OCI-LY3 (cell line): Measurements from ENCODE around the gene MAGI1.
"Not testable (repeated sequence)": the region's sequence is repeated elsewhere in the genome, so short reads cannot be mapped to it uniquely, and the experiment has no call there.

Experiments used
- H2AFZ ChIP-seq: fragments of 200-600, 300-600 bp; shearing (Covaris generic); 2 replicates; pipeline ENCODE4 v1.6.0; 2014; ENCODE audit warnings: antibody characterized with exemption, low read depth, low read length
- H3K27ac ChIP-seq: fragments of 200-600, 300-600 bp; sonication (generic); 2 replicates; pipeline ENCODE4 v1.5.1; 2014; ENCODE audit warnings: mild to moderate bottlenecking, low read length, moderate library complexity, mixed read lengths
- H3K27me3 ChIP-seq: fragments of 200-600, 300-600 bp; sonication (generic); 2 replicates; pipeline ENCODE4 v1.6.1; 2014; ENCODE audit warnings: low read depth, low read length, mixed read lengths
- H3K36me3 ChIP-seq: fragments of 200-600, 300-600 bp; sonication (generic); replicated peaks from 2 replicates; pipeline ENCODE3; 2014; ENCODE audit warnings: low read depth, low read length, mixed read lengths
- H3K4me1 ChIP-seq: fragments of 300-600, 200-600 bp; sonication (generic); 2 replicates; pipeline ENCODE4 v1.6.1; 2014; ENCODE audit warnings: low read length, mixed read lengths
- H3K4me2 ChIP-seq: fragments of 200-600, 300-600 bp; sonication (generic); 2 replicates; pipeline ENCODE4 v1.6.1; 2014; ENCODE audit warnings: low read length, mixed read lengths
- H3K4me3 ChIP-seq: fragments of 300-600, 200-600 bp; sonication (generic); 2 replicates; pipeline ENCODE4 v1.5.1; 2014; ENCODE audit warnings: antibody characterized with exemption, mild to moderate bottlenecking, low read length, moderate library complexity
- H3K79me2 ChIP-seq: fragments of 300-600, 200-600 bp; shearing (Covaris generic); 2 replicates; pipeline ENCODE4 v1.6.1; 2014; ENCODE audit warnings: mild to moderate bottlenecking, low read length, mixed read lengths
- H3K9ac ChIP-seq: fragments of 300-600, 200-600 bp; shearing (Covaris generic); 2 replicates; pipeline ENCODE4 v1.6.0; 2014; ENCODE audit warnings: mild to moderate bottlenecking, low read length, moderate library complexity
- H3K9me3 ChIP-seq: fragments of 200-600, 300-600 bp; shearing (Covaris generic); 2 replicates; pipeline ENCODE4 v1.6.1; 2014; ENCODE audit warnings: low read length, mixed read lengths; ENCODE audit not compliant: insufficient read depth
- H4K20me1 ChIP-seq: fragments of 200-600, 300-600 bp; sonication (generic); 2 replicates; pipeline ENCODE4 v1.6.1; 2016; ENCODE audit warnings: low read length, mixed read lengths; ENCODE audit not compliant: insufficient read depth
- EZH2phosphoT487 ChIP-seq: fragments of 200-600 bp; shearing (Covaris generic); IDR thresholded peaks from 2 replicates; pipeline ENCODE4 v1.6.1; 2018; ENCODE audit warnings: antibody characterized with exemption, mixed run types, low read depth
- TF ChIP-seq, protein P1 (sequence below): fragments of 200-600, 300-600 bp; sonication (generic); IDR thresholded peaks from 2 replicates; pipeline ENCODE4 v1.5.1; 2014; ENCODE audit warnings: antibody characterized with exemption, low read length, low read depth

The MAGI1 gene

GRCh38 chr3:66047311-66048050 lies 8.8 kb upstream of the MAGI1 start:
- Histone ChIP-seq H3K36me3 (no peaks in the 10 kb centered on the region), H3K9ac (no peak overlapping the region), H3K27me3 (no peaks in the 10 kb centered on the region; the same call in 1 of the 2 replicates), H3K79me2 (no peaks in the 10 kb centered on the region), H3K9me3 (no peaks in the 10 kb centered on the region), H3K27ac (no peak overlapping the region), H3K4me2 (no peak overlapping the region), H4K20me1 (no peaks in the 10 kb centered on the region), H2AFZ (no peak overlapping the region), H3K4me3 (no peak overlapping the region), H3K4me1 (no peaks in the 10 kb centered on the region)
- TF ChIP-seq, protein P1, sequence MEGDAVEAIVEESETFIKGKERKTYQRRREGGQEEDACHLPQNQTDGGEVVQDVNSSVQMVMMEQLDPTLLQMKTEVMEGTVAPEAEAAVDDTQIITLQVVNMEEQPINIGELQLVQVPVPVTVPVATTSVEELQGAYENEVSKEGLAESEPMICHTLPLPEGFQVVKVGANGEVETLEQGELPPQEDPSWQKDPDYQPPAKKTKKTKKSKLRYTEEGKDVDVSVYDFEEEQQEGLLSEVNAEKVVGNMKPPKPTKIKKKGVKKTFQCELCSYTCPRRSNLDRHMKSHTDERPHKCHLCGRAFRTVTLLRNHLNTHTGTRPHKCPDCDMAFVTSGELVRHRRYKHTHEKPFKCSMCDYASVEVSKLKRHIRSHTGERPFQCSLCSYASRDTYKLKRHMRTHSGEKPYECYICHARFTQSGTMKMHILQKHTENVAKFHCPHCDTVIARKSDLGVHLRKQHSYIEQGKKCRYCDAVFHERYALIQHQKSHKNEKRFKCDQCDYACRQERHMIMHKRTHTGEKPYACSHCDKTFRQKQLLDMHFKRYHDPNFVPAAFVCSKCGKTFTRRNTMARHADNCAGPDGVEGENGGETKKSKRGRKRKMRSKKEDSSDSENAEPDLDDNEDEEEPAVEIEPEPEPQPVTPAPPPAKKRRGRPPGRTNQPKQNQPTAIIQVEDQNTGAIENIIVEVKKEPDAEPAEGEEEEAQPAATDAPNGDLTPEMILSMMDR, result no peak
- no peak for TF ChIP-seq EZH2phosphoT487

- not testable (repeated sequence) for H3K27ac ChIP-seq, H3K4me1 ChIP-seq, H3K27me3 ChIP-seq, H2AFZ ChIP-seq, H3K79me2 ChIP-seq, H3K4me3 ChIP-seq, H3K4me2 ChIP-seq, H3K36me3 ChIP-seq, H3K9ac ChIP-seq, H3K9me3 ChIP-seq, H4K20me1 ChIP-seq
These were observed 7.6 kb upstream of the MAGI1 start for GRCh38 chr3:66046321-66046720.

DNA sequence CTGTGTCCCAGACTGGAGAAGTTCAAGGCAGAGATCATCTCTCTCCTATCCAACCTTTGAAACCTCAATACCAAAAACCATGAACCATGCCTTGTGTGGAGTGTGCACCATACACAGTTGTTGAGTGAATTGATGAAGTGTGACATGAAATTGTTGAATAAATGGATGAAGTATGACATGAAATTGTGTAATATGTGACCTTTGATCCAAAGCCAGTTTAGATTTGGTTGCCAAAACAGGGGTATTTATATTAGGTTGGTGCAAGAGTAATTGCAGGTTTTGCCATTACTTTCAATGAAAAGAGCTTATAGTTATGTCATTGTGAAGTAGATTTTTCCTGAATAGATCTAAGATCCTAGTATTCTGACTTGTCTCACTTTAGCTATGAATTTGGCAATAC lies 3.1 kb upstream of the MAGI1 start:
- H3K9ac ChIP-seq, result no peak overlapping the region
- no peak overlapping the region for H3K4me3 ChIP-seq
- H3K4me1 ChIP-seq, result no peaks in the 10 kb centered on the region
- H4K20me1 ChIP-seq, result no peaks in the 10 kb centered on the region
- no peaks in the 10 kb centered on the region for H3K79me2 ChIP-seq
- no peak overlapping the region for H2AFZ ChIP-seq
- H3K4me2 ChIP-seq, result no peak overlapping the region
- no peak overlapping the region for H3K27ac ChIP-seq
- no peak for TF ChIP-seq EZH2phosphoT487
- TF ChIP-seq, protein P1, result no peak
- H3K27me3 ChIP-seq, result peaks cover 4% of the 10 kb centered on the region; the same call in 1 of the 2 replicates
- H3K9me3 ChIP-seq, result no peaks in the 10 kb centered on the region
- no peaks in the 10 kb centered on the region for H3K36me3 ChIP-seq

DNA sequence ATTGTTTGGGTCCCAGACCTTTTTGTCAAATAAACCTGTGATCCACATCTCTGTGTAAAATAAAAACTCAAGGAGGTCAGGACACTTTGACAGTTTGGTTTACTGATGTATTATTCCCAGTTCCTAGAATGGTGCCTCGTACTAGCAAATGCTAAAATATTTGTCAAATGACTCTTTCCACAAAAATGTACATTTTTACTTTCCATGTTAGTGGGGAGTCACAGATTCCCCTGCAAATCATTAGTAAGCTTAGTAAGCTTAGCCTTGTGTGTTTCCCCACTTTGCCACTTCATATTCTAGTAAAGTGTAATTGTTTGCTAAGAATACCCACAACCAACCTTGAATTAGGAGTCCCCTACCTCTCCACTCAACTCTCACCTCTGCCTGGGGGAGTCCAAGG lies 2.4 kb upstream of the MAGI1 start:
- TF ChIP-seq EZH2phosphoT487, result no peak
- TF ChIP-seq, protein P1, result no peak
- Histone ChIP-seq H3K4me2 (no peak overlapping the region), H3K36me3 (no peaks in the 10 kb centered on the region), H3K9ac (no peak overlapping the region), H3K4me3 (no peak overlapping the region), H4K20me1 (no peaks in the 10 kb centered on the region), H3K27me3 (peaks cover 4% of the 10 kb centered on the region; the same call in 1 of the 2 replicates), H3K79me2 (no peaks in the 10 kb centered on the region), H3K4me1 (no peaks in the 10 kb centered on the region), H2AFZ (no peak overlapping the region), H3K27ac (no peak overlapping the region), H3K9me3 (no peaks in the 10 kb centered on the region)
